ENCODE measurements around the gene GREB1.
A peak's percentile ranks its signal among the peaks of the same experiment; 100 is the strongest.

GREB1 gene

GRCh38 chr2:11560806-11561205 lies 27.0 kb downstream of the GREB1 start:
- DNase-seq, result no peak

- no peak for DNase-seq
Measured at GRCh38 chr2:11562011-11562410, 28.2 kb downstream of the GREB1 start.

- no peak for DNase-seq
Measured at GRCh38 chr2:11562476-11562875, 28.6 kb downstream of the GREB1 start.

GRCh38 chr2:11563784-11564666 lies 30.2 kb downstream of the GREB1 start:
- DNase-seq, result no peak

- no peak for DNase-seq
Measured at GRCh38 chr2:11564816-11565567, 31.1 kb downstream of the GREB1 start.

GRCh38 chr2:11566383-11566782 lies 32.5 kb downstream of the GREB1 start:
- DNase-seq, result no peak

- no peak for DNase-seq
Measured at GRCh38 chr2:11567631-11568031, 33.8 kb downstream of the GREB1 start.

GRCh38 chr2:11568436-11568835 lies 34.6 kb downstream of the GREB1 start:
- DNase-seq, result no peak

GRCh38 chr2:11569636-11570035 lies 35.8 kb downstream of the GREB1 start:
- DNase-seq, result no peak

GRCh38 chr2:11571170-11571569 lies 37.3 kb downstream of the GREB1 start:
- DNase-seq, result no peak

GRCh38 chr2:11572996-11573395 lies 39.2 kb downstream of the GREB1 start:
- no peak for DNase-seq

- peak; percentile 60 for DNase-seq
Measured at GRCh38 chr2:11573418-11574175, 39.8 kb downstream of the GREB1 start.

- no peak for DNase-seq
Measured at GRCh38 chr2:11574176-11575046, 40.6 kb downstream of the GREB1 start.

GRCh38 chr2:11576398-11576797 lies 42.6 kb downstream of the GREB1 start:
- no peak for DNase-seq

- no peak for DNase-seq
Measured at GRCh38 chr2:11577101-11577883, 43.4 kb downstream of the GREB1 start.

- no peak for DNase-seq
Measured at GRCh38 chr2:11578081-11578948, 44.5 kb downstream of the GREB1 start.

GRCh38 chr2:11578986-11579774 lies 45.3 kb downstream of the GREB1 start:
- DNase-seq, result no peak

GRCh38 chr2:11579867-11580659 lies 46.2 kb downstream of the GREB1 start:
- no peak for DNase-seq

- no peak for DNase-seq
Measured at GRCh38 chr2:11580697-11581096, 46.9 kb downstream of the GREB1 start.

Data from EL (cell line).